Activated CD8-positive, alpha-beta memory T cell treated with anti-CD3 and anti-CD28 coated beads for 4 hours (primary cell): ENCODE data around the gene ATF2.
"Not testable (repeated sequence)": the region's sequence is repeated elsewhere in the genome, so short reads cannot be mapped to it uniquely, and the experiment has no call there.

Source experiments
- DNase-seq, 2 donors: peaks; one replicate each; pipeline ENCODE4 v3.0.0-alpha.2; 2020; ENCODE audit warnings: low read depth in 2 of 2

The ATF2 gene

DNA sequence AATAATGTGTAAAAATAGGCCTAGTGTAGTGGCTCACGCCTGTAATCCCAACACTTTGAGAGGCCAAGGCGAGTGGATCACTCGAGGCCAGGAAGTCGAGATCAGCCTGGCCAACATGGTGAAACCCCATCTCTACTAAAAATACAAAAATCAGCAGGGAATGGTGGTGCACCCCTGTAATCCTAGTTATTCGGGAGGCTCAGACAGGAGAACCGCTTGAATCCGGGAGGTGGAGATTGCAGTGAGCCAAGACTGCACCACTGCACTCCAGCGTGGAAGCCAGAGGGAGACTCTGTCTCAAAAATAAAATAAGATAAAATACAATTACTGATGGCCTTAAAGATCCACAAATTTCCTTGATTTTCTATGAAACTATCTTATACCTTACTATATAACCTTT, 3.8 kb downstream of the ATF2 start:
- no peak for DNase-seq

- no peak for DNase-seq
Measured at GRCh38 chr2:175158894-175159293, 9.1 kb downstream of the ATF2 start.

GRCh38 chr2:175156534-175156933, 11.5 kb downstream of the ATF2 start:
- no peak for DNase-seq

DNA sequence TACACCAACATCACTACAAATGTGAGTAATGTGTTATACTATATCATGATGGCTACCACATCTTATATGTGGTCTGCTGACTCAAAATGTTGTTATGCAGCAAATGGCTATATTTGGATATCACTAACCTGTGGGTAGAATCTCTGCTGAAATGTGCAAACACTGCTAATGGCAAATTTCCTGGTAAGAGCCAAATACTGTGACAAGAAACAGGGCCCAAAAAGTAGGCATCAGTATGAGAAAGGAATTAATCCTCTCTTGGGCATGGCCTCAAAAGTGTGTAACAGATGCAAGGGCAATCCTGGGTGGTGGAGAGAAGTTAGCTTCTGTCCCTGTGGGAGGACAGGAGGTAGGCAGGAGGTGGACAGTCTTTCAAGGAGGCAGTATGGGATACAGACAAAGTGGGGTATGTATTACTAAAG, 13.3 kb downstream of the ATF2 start:
- DNase-seq, result no peak

DNA sequence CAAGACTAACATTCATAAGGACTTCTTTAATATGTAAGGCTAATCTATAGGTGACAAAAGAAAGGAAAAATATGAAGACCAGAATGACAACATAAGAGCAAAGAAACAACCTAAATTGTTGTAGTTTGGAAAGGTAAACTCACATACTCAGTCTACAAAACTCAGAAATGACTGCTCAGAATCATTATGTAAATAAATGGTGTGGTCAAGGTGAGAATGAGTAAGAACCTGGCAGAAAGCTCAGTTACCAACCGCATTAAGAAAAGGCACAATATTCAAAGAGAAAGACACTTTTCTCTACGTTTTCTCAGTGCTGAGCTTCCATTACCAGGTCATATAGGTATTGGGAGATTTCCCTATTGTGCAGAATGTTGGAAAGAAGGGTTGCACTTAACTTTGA, 15.8 kb downstream of the ATF2 start:
- DNase-seq, result no peak

- DNase-seq, result no peak
Measured at GRCh38 chr2:175151791-175152190, 16.2 kb downstream of the ATF2 start.

GRCh38 chr2:175147186-175147585, 20.8 kb downstream of the ATF2 start:
- DNase-seq, result no peak

- no peak for DNase-seq
Measured at GRCh38 chr2:175143678-175144077, 24.3 kb downstream of the ATF2 start.

DNA sequence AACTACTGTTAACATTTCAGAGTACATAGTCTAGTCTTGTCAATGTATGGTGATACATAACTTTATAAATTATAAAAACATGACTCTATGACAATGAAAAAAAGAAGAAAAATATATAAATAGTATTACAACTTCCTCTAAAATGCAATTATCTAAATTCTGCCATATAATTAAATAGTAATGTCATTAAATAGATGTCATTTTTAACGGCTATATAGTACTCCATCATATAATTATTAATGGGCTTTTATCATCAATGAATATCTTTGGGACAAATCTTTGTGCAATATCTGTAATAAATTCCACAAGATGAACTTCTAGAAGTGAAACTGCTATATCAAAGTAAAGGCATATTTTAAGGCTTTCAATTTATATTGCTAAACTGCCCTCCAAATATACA, 24.8 kb downstream of the ATF2 start:
- no peak for DNase-seq

- DNase-seq, result no peak
Measured at GRCh38 chr2:175140332-175140731, 27.7 kb downstream of the ATF2 start.

GRCh38 chr2:175137793-175138192, 30.2 kb downstream of the ATF2 start:
- DNase-seq, result no peak

DNA sequence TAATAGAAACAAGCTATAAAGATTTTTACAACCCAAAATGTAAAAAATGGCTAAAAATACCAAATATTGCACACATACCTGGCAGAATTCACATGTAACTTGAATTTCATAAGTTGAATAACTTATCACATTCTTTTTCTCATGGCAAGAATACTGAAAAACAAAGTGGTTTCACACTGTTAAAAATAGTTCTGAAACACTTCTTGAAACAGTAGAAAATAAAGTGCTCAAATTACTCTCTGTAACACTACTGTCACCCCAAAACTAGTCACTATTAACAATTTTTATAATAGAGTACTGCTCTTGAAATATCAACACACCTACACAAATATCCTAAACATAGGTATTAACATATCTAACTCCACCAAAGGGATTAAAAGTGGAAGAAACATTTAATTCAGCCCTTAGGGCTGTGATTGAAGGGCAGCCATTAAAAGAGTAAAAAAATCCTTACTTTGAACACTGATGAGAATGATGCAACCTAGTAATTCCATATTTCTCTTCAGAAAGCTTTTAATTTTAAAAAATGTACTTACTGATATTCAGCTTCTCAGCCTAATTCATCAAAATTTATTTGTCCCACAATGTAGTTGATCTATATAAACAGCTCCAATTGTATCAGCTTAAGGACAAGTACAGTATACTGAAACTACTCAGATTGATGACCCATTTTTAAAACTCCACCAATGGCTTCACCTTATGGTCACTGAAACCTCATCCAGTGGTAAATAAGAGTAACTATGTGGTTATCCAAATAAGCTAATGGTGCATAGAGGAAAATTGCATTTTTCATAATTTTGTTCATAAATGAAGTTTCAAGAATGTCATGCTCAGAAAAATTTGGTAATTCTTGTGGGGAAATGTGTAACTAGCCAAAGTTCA, 31.4 kb downstream of the ATF2 start:
- DNase-seq, result no peak

GRCh38 chr2:175135862-175136261, 32.1 kb downstream of the ATF2 start:
- DNase-seq, result no peak

DNA sequence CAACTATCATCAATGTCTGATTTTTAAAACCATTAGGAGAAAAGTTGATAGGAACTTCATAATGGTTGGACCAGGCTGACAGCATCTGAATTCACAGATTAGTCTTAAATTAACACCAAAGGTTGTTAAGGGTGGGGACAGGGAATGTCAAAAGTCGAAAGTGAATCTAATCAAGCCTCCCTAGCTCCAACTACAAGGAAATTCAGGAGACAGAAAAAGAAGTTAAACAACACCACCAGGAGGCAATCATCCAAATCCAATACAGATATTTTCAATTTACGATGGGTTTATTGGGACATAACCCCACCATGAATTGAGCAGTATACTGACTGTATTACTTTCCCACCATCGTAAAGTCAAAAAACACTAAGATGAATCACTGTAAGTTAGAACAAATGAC, 32.8 kb downstream of the ATF2 start:
- DNase-seq, result no peak

DNA sequence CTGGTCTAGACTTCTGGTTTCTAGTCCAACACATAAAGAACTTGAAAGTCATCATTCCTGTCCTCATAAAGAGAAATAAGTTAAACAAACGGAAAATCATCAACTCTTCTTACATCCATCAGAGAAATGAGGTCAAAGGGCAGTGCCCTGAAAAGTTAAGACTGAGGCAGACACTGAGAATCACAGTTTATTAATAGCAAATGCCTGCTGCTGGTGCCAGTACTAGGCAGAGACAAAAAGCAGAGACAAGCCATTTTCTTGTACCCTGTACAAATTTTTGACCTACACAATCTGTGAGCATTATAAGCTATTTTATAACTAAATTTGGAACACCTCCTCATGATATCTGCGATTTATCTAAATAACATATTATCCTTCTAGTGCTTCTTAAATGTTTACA, 36.8 kb downstream of the ATF2 start:
- no peak for DNase-seq

DNA sequence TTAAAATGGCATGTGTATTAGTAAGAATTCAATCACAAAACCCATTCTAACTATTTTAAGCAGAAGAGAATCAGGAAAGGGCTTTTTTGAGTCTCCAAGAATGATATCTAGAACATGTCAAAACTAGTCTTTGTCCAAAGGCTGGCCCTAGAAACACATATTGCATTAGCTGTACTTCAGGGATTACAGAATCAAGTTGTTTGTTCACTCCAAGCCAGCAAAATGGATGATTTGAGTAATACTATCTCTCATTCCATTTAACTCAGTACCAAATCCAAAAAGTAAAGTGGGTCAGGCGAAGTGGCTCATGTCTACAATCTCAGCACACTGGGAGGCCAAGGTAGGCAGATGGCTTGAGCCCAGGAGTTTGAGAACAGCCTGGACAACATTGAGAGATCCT, 41.3 kb downstream of the ATF2 start:
- DNase-seq, result no peak

DNA sequence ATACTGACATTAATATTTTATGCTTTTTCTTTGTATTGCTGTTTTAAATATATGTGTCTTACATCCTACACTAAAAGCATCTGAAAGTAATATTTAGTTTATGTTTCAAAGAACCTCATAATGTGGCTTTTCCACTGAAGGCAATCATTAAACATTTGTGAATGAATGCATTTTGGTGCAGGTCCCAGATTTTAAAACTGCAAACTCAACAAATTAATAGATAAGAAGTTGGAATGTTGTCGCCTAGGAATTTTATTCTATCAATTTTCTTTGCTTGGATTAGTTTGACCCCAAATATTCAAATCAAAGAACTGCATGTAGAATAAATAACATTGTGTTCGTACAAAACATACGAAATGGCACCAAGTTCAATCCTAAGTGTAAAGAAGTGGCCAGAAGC, 44.7 kb downstream of the ATF2 start:
- DNase-seq, result no peak

GRCh38 chr2:175111200-175111657, 56.8 kb downstream of the ATF2 start:
- DNase-seq, result no peak

- not testable (repeated sequence) for DNase-seq
Measured at GRCh38 chr2:175108091-175108490, 59.9 kb downstream of the ATF2 start.

- no peak for DNase-seq
Measured at GRCh38 chr2:175107146-175107545, 60.9 kb downstream of the ATF2 start.

DNA sequence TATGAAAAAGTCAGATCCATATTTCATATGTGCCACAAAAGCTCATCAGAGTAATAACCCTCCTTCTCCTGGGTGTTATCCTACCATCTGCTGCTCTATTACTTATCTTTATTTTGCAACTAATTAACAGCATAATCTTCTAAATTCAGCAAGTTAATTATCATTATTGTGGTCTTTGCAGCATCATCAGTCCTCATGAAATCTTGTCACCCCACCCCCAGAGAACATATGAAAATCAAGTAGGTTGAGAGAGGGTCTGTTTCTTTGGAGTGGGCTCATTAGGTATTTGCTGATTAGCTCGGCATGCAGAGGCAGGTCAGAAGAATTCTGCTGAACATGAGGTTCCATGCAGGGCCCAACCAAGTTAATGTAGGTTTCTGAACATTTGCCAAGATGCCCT, 64.8 kb downstream of the ATF2 start:
- no peak for DNase-seq

DNA sequence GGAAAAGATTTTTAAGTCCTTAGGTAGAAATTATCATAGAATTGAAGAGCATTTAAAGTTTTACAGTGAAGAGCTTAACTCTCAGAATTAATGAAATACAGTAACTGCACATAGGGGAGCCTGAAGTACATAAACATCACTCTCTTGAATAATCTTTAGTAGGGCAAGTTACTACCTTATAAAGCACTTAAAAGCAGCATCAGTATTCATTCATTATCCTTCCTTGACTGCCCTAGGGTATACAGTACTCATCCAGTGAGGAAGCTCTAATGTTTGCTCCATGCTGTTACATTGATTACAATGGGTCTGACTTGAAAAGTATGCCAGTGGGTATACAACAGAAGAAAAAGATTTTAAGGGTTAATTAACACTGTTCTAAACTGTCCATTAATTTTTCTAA, 66.5 kb downstream of the ATF2 start:
- no peak for DNase-seq

- no peak for DNase-seq
Measured at GRCh38 chr2:175097297-175097696, 70.7 kb downstream of the ATF2 start.

GRCh38 chr2:175084117-175084516, 83.9 kb downstream of the ATF2 start:
- not testable (repeated sequence) for DNase-seq
